ENCODE data around the gene IL17RC.
"Not testable (repeated sequence)": the region's sequence is repeated elsewhere in the genome, so short reads cannot be mapped to it uniquely, and the experiment has no call there.

The IL17RC gene

GRCh38 chr3:9916734-9917680 lies at the start of gene IL17RC:
Gene IL17RC, plus strand, starts transcription at chr3:9917098. Its CDS starts 218 bp downstream, at chr3:9917316.
- DNase-seq: peak; percentile 28 to 50

- DNase-seq: no peak
Measured at GRCh38 chr3:9867106-9867505, 49.8 kb upstream of the IL17RC start.

- no peak for DNase-seq
Measured at GRCh38 chr3:9869955-9870354, 46.9 kb upstream of the IL17RC start.

GRCh38 chr3:9870978-9871377 lies 45.9 kb upstream of the IL17RC start:
- no peak for DNase-seq

- not testable (repeated sequence) for DNase-seq
Measured at GRCh38 chr3:9872067-9872466, 44.8 kb upstream of the IL17RC start.

GRCh38 chr3:9875448-9875847 lies 41.5 kb upstream of the IL17RC start:
- no peak for DNase-seq

GRCh38 chr3:9876255-9876654 lies 40.6 kb upstream of the IL17RC start:
- DNase-seq: not testable (repeated sequence)

- no peak for DNase-seq
Measured at GRCh38 chr3:9876991-9877390, 39.9 kb upstream of the IL17RC start.

- DNase-seq: no peak
Measured at GRCh38 chr3:9878700-9879099, 38.2 kb upstream of the IL17RC start.

- no peak for DNase-seq
Measured at GRCh38 chr3:9879830-9880549, 36.9 kb upstream of the IL17RC start, which contains the start of gene CIDEC. Gene CIDEC, minus strand, starts transcription at chr3:9880253. Its CDS starts 1,767 bp downstream, at chr3:9878486.

- DNase-seq: no peak
Measured at GRCh38 chr3:9881441-9881840, 35.5 kb upstream of the IL17RC start.

- DNase-seq: no peak
Measured at GRCh38 chr3:9883706-9884554, 33.0 kb upstream of the IL17RC start.

GRCh38 chr3:9884555-9885165 lies 32.2 kb upstream of the IL17RC start:
- DNase-seq: no peak

GRCh38 chr3:9886328-9886727 lies 30.6 kb upstream of the IL17RC start:
- no peak for DNase-seq

GRCh38 chr3:9887480-9887879 lies 29.4 kb upstream of the IL17RC start:
- no peak for DNase-seq

- no peak for DNase-seq
Measured at GRCh38 chr3:9888540-9888939, 28.4 kb upstream of the IL17RC start.

- DNase-seq: no peak
Measured at GRCh38 chr3:9889405-9889804, 27.5 kb upstream of the IL17RC start.

- DNase-seq: peak; percentile 93 to 94
Measured at GRCh38 chr3:9890249-9891071, 26.4 kb upstream of the IL17RC start, which contains the start of gene JAGN1. Gene JAGN1, plus strand, starts transcription at chr3:9890610. Its CDS starts 113 bp downstream, at chr3:9890723.

GRCh38 chr3:9891072-9891622 lies 25.8 kb upstream of the IL17RC start:
- no peak for DNase-seq

- no peak for DNase-seq
Measured at GRCh38 chr3:9893739-9894138, 23.2 kb upstream of the IL17RC start.

GRCh38 chr3:9895715-9896114 lies 21.2 kb upstream of the IL17RC start:
- not testable (repeated sequence) for DNase-seq

Measured in stimulated activated CD4-positive, alpha-beta T cell treated with anti-CD3 and anti-CD28 coated beads, Interleukin-4, amount 100 ng/mL, for 4 hours (primary cell).